SK-N-SH (cell line): ENCODE measurements around the gene PHGDH. TPM values are rescaled to one million over a fixed set of nuclear protein-coding genes. Genes with fewer than 3 reads are reported as not detected.

ENCODE experiments used
- CTCF ChIA-PET: fragments of 300-600, 350-600 bp; formaldehyde crosslinking; extraction: SDS; loops from one replicate; lab custom pipeline; 2021; lab: Yijun Ruan, JAX
- POLR2A ChIA-PET: fragments of 350-600 bp; sonication (Branson Sonifier 250); formaldehyde crosslinking; extraction: SDS; loops from one replicate; lab custom pipeline; 2020; ENCODE audit warnings: antibody characterized with exemption, inconsistent platforms; lab: Yijun Ruan, JAX
- DNase-seq: peaks from one replicate; pipeline ENCODE4 v3.0.0; 2012
- H2AFZ ChIP-seq: fragments of 200-600 bp; sonication (generic); 2 replicates; pipeline ENCODE4 v1.8.1; 2016; ENCODE audit warnings: antibody characterized with exemption, mild to moderate bottlenecking, low read depth
- H3F3A ChIP-seq: fragments of 200-600 bp; sonication (generic); replicated peaks from 2 replicates; pipeline ENCODE3; 2016; ENCODE audit warnings: antibody characterized with exemption, mild to moderate bottlenecking; ENCODE audit not compliant: insufficient read depth
- H3K27ac ChIP-seq, 2 experiments: fragments of 200-500 bp in 1 of 2; fragments of 200-600 bp in 1 of 2; sonication (Bioruptor generic) in 1 of 2; sonication (generic), shearing (Covaris generic) in 1 of 2; 2 replicates each; pipeline versions ENCODE4 v1.5.1 to v1.6.1; 2014 to 2016; ENCODE audit warnings: low read depth in 2 of 2, inconsistent platforms in 1 of 2, low read length in 1 of 2, mild to moderate bottlenecking in 1 of 2, mixed read lengths in 1 of 2
- H3K27me3 ChIP-seq: fragments of 200-600 bp; sonication (generic), shearing (Covaris generic); 2 replicates; pipeline ENCODE4 v1.6.1; 2016; ENCODE audit warnings: mixed run types; ENCODE audit not compliant: insufficient read depth
- H3K36me3 ChIP-seq, 2 experiments: fragments of 200-500 bp in 1 of 2; fragments of 200-600 bp in 1 of 2; sonication (Bioruptor generic) in 1 of 2; sonication (generic) in 1 of 2; replicated peaks in 1 of 2; 2 replicates each; pipeline versions ENCODE3 to v1.5.1; 2014 to 2016; ENCODE audit warnings: low read length in 1 of 2, mild to moderate bottlenecking in 1 of 2; ENCODE audit not compliant: insufficient read depth in 2 of 2, control insufficient read depth in 1 of 2
- H3K4me1 ChIP-seq, 2 experiments: fragments of 200-500 bp in 1 of 2; fragments of 200-600 bp in 1 of 2; sonication (Bioruptor generic) in 1 of 2; sonication (generic), shearing (Covaris generic) in 1 of 2; 2 replicates each; pipeline versions ENCODE4 v1.5.1 to v1.6.1; 2014 to 2016; ENCODE audit warnings: low read depth in 1 of 2, low read length in 1 of 2, mixed run types in 1 of 2; ENCODE audit not compliant: insufficient read depth in 2 of 2, control insufficient read depth in 1 of 2
- H3K4me2 ChIP-seq: fragments of 200-600 bp; sonication (generic), shearing (Covaris generic); 2 replicates; pipeline ENCODE4 v1.6.1; 2017; ENCODE audit warnings: mixed run types
- H3K4me3 ChIP-seq, 2 experiments: fragments of 200-500 bp in 1 of 2; fragments of 200-600 bp in 1 of 2; sonication (Bioruptor generic) in 1 of 2; sonication (generic), shearing (Covaris generic) in 1 of 2; 2 replicates each; pipeline versions ENCODE4 v1.5.1 to v1.8.1; 2014 to 2016; ENCODE audit warnings: low read depth in 2 of 2, inconsistent platforms in 1 of 2, low read length in 1 of 2, mild to moderate bottlenecking in 1 of 2, mixed read lengths in 1 of 2, moderate library complexity in 1 of 2
- H3K79me2 ChIP-seq: fragments of 200-600 bp; sonication (generic); 2 replicates; pipeline ENCODE4 v1.8.1; 2017; ENCODE audit warnings: mild to moderate bottlenecking; ENCODE audit not compliant: insufficient read depth
- H3K9ac ChIP-seq: fragments of 200-600 bp; sonication (generic); 2 replicates; pipeline ENCODE4 v1.6.1; 2017; ENCODE audit warnings: mixed run types
- H3K9me2 ChIP-seq: fragments of 200-600 bp; sonication (generic); 2 replicates; pipeline ENCODE4 v1.6.1; 2017; ENCODE audit warnings: mixed run types
- H3K9me3 ChIP-seq: fragments of 200-600 bp; sonication (generic); 2 replicates; pipeline ENCODE4 v1.6.1; 2017; ENCODE audit warnings: mixed run types, mild to moderate bottlenecking, moderate library complexity
- H4K20me1 ChIP-seq: fragments of 200-600 bp; sonication (generic); 2 replicates; pipeline ENCODE4 v1.6.1; 2017; ENCODE audit warnings: mild to moderate bottlenecking, mixed run types; ENCODE audit not compliant: insufficient read depth
- ELF1 ChIP-seq: IDR thresholded peaks from 2 replicates; pipeline ENCODE4 v1.4.0; 2012
- EP300 ChIP-seq, 2 experiments: IDR thresholded peaks; 2 replicates each; pipeline versions ENCODE4 v1.4.0 to v1.6.1; 2012; ENCODE audit warnings: borderline replicate concordance in 1 of 2, low read depth in 1 of 2, low read length in 1 of 2
- EZH2phosphoT487 ChIP-seq: fragments of 200-600 bp; sonication (generic); IDR thresholded peaks from 2 replicates; pipeline ENCODE4 v1.6.1; 2017; ENCODE audit warnings: low read depth, mixed run types, mild to moderate bottlenecking, antibody characterized with exemption, moderate library complexity, borderline replicate concordance
- FOSL2 ChIP-seq: IDR thresholded peaks from 2 replicates; pipeline ENCODE4 v1.4.0; 2012; ENCODE audit warnings: low read depth, mild to moderate bottlenecking, moderate library complexity, borderline replicate concordance
- FOXJ3 ChIP-seq: sonication (generic); formaldehyde crosslinking; IDR thresholded peaks from 2 replicates; pipeline ENCODE4 v1.5.1; 2020; ENCODE audit warnings: mild to moderate bottlenecking, missing genetic modification reagents
- FOXM1 ChIP-seq: IDR thresholded peaks from 2 replicates; pipeline ENCODE4 v1.4.0; 2012; ENCODE audit warnings: low read depth, mild to moderate bottlenecking
- JUND ChIP-seq: IDR thresholded peaks from 2 replicates; pipeline ENCODE4 v1.4.0; 2012
- MAX ChIP-seq: IDR thresholded peaks from 2 replicates; pipeline ENCODE4 v1.4.0; 2012; ENCODE audit warnings: low read depth
- MXI1 ChIP-seq: IDR thresholded peaks from 2 replicates; pipeline ENCODE4 v1.6.1; 2012; ENCODE audit warnings: mild to moderate bottlenecking, low read depth, low read length, improper control_type of control experiment
- POLR2AphosphoS5 ChIP-seq: IDR thresholded peaks from 2 replicates; pipeline ENCODE4 v1.6.1; 2012; ENCODE audit warnings: low read depth, low read length
- RAD21 ChIP-seq: IDR thresholded peaks from 2 replicates; pipeline ENCODE4 v1.6.1; 2012; ENCODE audit warnings: mild to moderate bottlenecking, low read length
- RCOR1 ChIP-seq: fragments of 150-350 bp; IDR thresholded peaks from 2 replicates; pipeline ENCODE4 v1.6.1; 2017; ENCODE audit warnings: antibody characterized with exemption, low read length
- RFX5 ChIP-seq: IDR thresholded peaks from 2 replicates; pipeline ENCODE4 v1.6.1; 2012; ENCODE audit warnings: mild to moderate bottlenecking, improper control_type of control experiment, low read length
- RXRA ChIP-seq: IDR thresholded peaks from 2 replicates; pipeline ENCODE4 v1.4.0; 2012; ENCODE audit warnings: low read depth, mild to moderate bottlenecking, borderline replicate concordance
- SIN3A ChIP-seq: IDR thresholded peaks from 2 replicates; pipeline ENCODE4 v1.6.1; 2012; ENCODE audit warnings: low read depth, mild to moderate bottlenecking, low read length, moderate library complexity, borderline replicate concordance
- ZBTB33 ChIP-seq: IDR thresholded peaks from 2 replicates; pipeline ENCODE4 v1.4.0; 2012; ENCODE audit warnings: low read depth, borderline replicate concordance
- WGBS: methylation state at CpG from one replicate; pipeline ENCODE4 v1.1.6; 2017; ENCODE audit warnings: low lambda C conversion rate; 5-methylcytosine and 5-hydroxymethylcytosine counted together
- polyA plus RNA-seq, 3 experiments: library from polyadenylated mRNA; depleted of rRNA; stranded (reverse); fragments of >200 nt; gene quantifications; 2 replicates each; pipeline ENCODE4 v1.2.3, GENCODE V29; 2012
- TF ChIP-seq, protein P1 (sequence below): fragments of 200-600 bp; sonication (generic); IDR thresholded peaks from 2 replicates; pipeline ENCODE4 v1.6.1; 2017; ENCODE audit warnings: antibody characterized with exemption, mild to moderate bottlenecking, moderate library complexity
- TF ChIP-seq, protein P2 (sequence below): IDR thresholded peaks from 2 replicates; pipeline ENCODE4 v1.6.1; 2012; ENCODE audit warnings: mild to moderate bottlenecking, low read depth, low read length, moderate library complexity
- TF ChIP-seq, protein P3 (sequence below): fragments of 150-350 bp; IDR thresholded peaks from 2 replicates; pipeline ENCODE4 v1.6.1; 2017; ENCODE audit warnings: antibody characterized with exemption, low read length, low read depth, borderline replicate concordance

The PHGDH gene
- polyA plus RNA-seq, 1 of the 3 experiments (the other 2 are of a cell fraction): 30.2 TPM

GRCh38 chr1:119676571-119677206 is 35.0 kb upstream of the PHGDH start:
- no peaks in the 10 kb centered on the region for H3K9me2 ChIP-seq
- no peak overlapping the region for H3K27ac ChIP-seq
- ChIA-PET CTCF (interaction anchor here (0.8 to 4.5 kb wide), 11 partner anchors 10 to 68 kb away, joined by 4 to 102 read pairs (median 28); partner anchors contain the start of gene ZNF697), POLR2A (no interaction called here)
- H3K27me3 ChIP-seq: no peaks in the 10 kb centered on the region
- over 99% methylated on average over 8 of the region's 8 CpGs for WGBS
- H3K79me2 ChIP-seq: no peaks in the 10 kb centered on the region
- peaks cover 14% of the 10 kb centered on the region for H3F3A ChIP-seq
- peaks cover 3 to 20% of the 10 kb centered on the region in 2 experiments; a peak in 3 of 4 replicates for H3K4me1 ChIP-seq
- no peaks in the 10 kb centered on the region for H3K9me3 ChIP-seq
- H4K20me1 ChIP-seq: no peaks in the 10 kb centered on the region
- H3K9ac ChIP-seq: no peak overlapping the region
- H3K36me3 ChIP-seq: no peaks in the 10 kb centered on the region
- H3K4me2 ChIP-seq: no peak overlapping the region
- H2AFZ ChIP-seq: no peak overlapping the region
- H3K4me3 ChIP-seq: no peak overlapping the region
- DNase-seq: no peak
- TF ChIP-seq EP300 (IDR thresholded peaks at IDR 0.05; ENCODE audit: borderline replicate concordance in 1 of 2, low read depth in 1 of 2, low read length in 1 of 2): no peak
- TF ChIP-seq, protein P1, sequence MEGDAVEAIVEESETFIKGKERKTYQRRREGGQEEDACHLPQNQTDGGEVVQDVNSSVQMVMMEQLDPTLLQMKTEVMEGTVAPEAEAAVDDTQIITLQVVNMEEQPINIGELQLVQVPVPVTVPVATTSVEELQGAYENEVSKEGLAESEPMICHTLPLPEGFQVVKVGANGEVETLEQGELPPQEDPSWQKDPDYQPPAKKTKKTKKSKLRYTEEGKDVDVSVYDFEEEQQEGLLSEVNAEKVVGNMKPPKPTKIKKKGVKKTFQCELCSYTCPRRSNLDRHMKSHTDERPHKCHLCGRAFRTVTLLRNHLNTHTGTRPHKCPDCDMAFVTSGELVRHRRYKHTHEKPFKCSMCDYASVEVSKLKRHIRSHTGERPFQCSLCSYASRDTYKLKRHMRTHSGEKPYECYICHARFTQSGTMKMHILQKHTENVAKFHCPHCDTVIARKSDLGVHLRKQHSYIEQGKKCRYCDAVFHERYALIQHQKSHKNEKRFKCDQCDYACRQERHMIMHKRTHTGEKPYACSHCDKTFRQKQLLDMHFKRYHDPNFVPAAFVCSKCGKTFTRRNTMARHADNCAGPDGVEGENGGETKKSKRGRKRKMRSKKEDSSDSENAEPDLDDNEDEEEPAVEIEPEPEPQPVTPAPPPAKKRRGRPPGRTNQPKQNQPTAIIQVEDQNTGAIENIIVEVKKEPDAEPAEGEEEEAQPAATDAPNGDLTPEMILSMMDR: peak; percentile 28

DNA sequence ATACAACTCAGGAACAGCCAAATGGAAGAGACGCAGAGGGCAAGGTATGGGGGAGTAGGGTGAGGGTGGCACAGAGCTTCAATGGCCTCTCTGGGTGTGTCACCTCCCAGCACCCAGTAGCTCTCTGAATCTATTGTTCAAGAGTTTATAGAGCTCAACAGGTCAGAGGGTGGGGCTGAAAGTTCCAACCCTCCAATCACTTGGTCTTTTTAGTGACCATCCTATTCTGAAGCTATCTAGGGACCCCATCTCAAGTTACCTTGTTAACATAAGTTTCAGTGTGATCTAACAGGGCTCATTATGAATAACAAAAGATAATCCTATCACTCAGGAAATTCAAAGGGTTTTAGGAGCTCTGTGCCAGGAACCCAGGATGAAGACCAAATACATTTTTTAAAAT is 32.5 kb upstream of the PHGDH start:
- Histone ChIP-seq H4K20me1 (no peaks in the 10 kb centered on the region), H3K9me2 (no peaks in the 10 kb centered on the region), H3K4me2 (no peak overlapping the region), H3K27ac (no peak overlapping the region), H3K27me3 (no peaks in the 10 kb centered on the region), H3K79me2 (no peaks in the 10 kb centered on the region), H2AFZ (no peak overlapping the region), H3K9ac (no peak overlapping the region), H3F3A (peaks cover 8% of the 10 kb centered on the region), H3K4me3 (no peak overlapping the region), H3K4me1 (peaks cover 3 to 11% of the 10 kb centered on the region in 2 experiments; a peak in 3 of 4 replicates), H3K9me3 (no peaks in the 10 kb centered on the region), H3K36me3 (no peaks in the 10 kb centered on the region)
- WGBS: 90% methylated on average over 1 of the region's 1 CpG
- ChIA-PET CTCF (interaction anchor here (0.8 to 3.3 kb wide), 8 partner anchors 10 to 68 kb away, joined by 3 to 15 read pairs (median 6); partner anchors contain the start of gene ZNF697), POLR2A (no interaction called here)
- DNase-seq: no peak
- no peak for TF ChIP-seq POLR2AphosphoS5
- TF ChIP-seq ZBTB33: no peak
- TF ChIP-seq EZH2phosphoT487: no peak
- no peak for TF ChIP-seq MAX
- no peak for TF ChIP-seq RCOR1
- no peak for TF ChIP-seq FOSL2
- TF ChIP-seq ELF1: no peak
- no peak for TF ChIP-seq SIN3A
- no peak for TF ChIP-seq RAD21
- TF ChIP-seq RXRA: no peak
- no peak for TF ChIP-seq RFX5
- no peak for TF ChIP-seq MXI1
- TF ChIP-seq, protein P2, sequence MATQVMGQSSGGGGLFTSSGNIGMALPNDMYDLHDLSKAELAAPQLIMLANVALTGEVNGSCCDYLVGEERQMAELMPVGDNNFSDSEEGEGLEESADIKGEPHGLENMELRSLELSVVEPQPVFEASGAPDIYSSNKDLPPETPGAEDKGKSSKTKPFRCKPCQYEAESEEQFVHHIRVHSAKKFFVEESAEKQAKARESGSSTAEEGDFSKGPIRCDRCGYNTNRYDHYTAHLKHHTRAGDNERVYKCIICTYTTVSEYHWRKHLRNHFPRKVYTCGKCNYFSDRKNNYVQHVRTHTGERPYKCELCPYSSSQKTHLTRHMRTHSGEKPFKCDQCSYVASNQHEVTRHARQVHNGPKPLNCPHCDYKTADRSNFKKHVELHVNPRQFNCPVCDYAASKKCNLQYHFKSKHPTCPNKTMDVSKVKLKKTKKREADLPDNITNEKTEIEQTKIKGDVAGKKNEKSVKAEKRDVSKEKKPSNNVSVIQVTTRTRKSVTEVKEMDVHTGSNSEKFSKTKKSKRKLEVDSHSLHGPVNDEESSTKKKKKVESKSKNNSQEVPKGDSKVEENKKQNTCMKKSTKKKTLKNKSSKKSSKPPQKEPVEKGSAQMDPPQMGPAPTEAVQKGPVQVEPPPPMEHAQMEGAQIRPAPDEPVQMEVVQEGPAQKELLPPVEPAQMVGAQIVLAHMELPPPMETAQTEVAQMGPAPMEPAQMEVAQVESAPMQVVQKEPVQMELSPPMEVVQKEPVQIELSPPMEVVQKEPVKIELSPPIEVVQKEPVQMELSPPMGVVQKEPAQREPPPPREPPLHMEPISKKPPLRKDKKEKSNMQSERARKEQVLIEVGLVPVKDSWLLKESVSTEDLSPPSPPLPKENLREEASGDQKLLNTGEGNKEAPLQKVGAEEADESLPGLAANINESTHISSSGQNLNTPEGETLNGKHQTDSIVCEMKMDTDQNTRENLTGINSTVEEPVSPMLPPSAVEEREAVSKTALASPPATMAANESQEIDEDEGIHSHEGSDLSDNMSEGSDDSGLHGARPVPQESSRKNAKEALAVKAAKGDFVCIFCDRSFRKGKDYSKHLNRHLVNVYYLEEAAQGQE: no peak
- TF ChIP-seq FOXM1: no peak
- TF ChIP-seq FOXJ3 (CRISPR knock-in tag): no peak
- TF ChIP-seq, protein P3, sequence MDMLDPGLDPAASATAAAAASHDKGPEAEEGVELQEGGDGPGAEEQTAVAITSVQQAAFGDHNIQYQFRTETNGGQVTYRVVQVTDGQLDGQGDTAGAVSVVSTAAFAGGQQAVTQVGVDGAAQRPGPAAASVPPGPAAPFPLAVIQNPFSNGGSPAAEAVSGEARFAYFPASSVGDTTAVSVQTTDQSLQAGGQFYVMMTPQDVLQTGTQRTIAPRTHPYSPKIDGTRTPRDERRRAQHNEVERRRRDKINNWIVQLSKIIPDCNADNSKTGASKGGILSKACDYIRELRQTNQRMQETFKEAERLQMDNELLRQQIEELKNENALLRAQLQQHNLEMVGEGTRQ: no peak
- TF ChIP-seq JUND: no peak
